Body of pancreas (tissue), 4 donors: ENCODE results near the gene TEX38.

Experiments
- POLR2A ChIP-seq, 3 donors: fragments of 450-650 bp; IDR thresholded peaks; one replicate each; pipeline ENCODE4 v1.6.1; 2016; ENCODE audit warnings: antibody characterized with exemption in 3 of 3, mild to moderate bottlenecking in 2 of 3
- TF ChIP-seq, protein P1 (sequence below), 7 experiments: fragments of 450-650 bp in 4 of 7; fragments of 200-600 bp in 3 of 7; sonication (generic) in 3 of 7; IDR thresholded peaks; one replicate each; pipeline ENCODE4 v1.5.1; 2016 to 2019; ENCODE audit warnings: antibody characterized with exemption in 7 of 7

DNA sequence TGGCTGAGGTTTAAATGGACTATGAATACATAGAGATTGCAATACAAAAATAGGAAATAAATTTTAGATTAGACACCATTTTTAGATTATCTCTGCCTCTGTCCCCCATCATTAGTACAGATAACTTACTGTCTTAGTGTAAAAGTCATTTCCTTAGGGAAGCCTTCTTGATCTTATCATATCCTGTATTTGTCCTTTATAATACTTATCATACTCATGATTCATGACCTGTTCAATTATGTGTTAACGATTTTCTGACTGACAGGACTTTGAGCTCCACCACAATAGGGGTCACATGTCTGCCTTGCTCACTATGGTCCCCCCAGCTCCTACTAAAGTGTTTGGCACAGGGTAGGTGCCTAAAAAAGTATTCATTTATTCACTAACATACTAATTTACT lies 14.6 kb downstream of the TEX38 start:
- no peak for TF ChIP-seq POLR2A (IDR thresholded peaks at IDR 0.05)
- TF ChIP-seq, protein P1, sequence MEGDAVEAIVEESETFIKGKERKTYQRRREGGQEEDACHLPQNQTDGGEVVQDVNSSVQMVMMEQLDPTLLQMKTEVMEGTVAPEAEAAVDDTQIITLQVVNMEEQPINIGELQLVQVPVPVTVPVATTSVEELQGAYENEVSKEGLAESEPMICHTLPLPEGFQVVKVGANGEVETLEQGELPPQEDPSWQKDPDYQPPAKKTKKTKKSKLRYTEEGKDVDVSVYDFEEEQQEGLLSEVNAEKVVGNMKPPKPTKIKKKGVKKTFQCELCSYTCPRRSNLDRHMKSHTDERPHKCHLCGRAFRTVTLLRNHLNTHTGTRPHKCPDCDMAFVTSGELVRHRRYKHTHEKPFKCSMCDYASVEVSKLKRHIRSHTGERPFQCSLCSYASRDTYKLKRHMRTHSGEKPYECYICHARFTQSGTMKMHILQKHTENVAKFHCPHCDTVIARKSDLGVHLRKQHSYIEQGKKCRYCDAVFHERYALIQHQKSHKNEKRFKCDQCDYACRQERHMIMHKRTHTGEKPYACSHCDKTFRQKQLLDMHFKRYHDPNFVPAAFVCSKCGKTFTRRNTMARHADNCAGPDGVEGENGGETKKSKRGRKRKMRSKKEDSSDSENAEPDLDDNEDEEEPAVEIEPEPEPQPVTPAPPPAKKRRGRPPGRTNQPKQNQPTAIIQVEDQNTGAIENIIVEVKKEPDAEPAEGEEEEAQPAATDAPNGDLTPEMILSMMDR (IDR thresholded peaks at IDR 0.05): no peak
